Tibial nerve (tissue), 4 donors: Measurements from ENCODE around the gene CACNA1B. TPM values are rescaled to one million over a fixed set of nuclear protein-coding genes. Genes with fewer than 3 reads are reported as not detected.

Experiments
- DNase-seq, 2 donors: peaks; one replicate each; pipeline ENCODE4 v3.0.0-alpha.2; 2019; ENCODE audit warnings: low spot score in 2 of 2
- H3K27ac ChIP-seq, 4 donors: fragments of 200-600 bp; sonication (generic) in 3 of 4; one replicate each; pipeline ENCODE4 v1.5.1; 2017 to 2019; ENCODE audit warnings: mild to moderate bottlenecking in 1 of 4
- H3K27me3 ChIP-seq, 2 donors: fragments of 200-600 bp; sonication (generic) in 1 of 2; one replicate each; pipeline versions ENCODE4 v1.5.1 to v1.6.0; 2017 to 2019
- H3K36me3 ChIP-seq, 3 donors: fragments of 200-600 bp; sonication (generic); one replicate each; pipeline ENCODE4 v1.5.1; 2018 to 2019
- H3K4me1 ChIP-seq, 4 donors: fragments of 200-600 bp; sonication (generic) in 3 of 4; one replicate each; pipeline ENCODE4 v1.5.1; 2017 to 2019
- H3K4me3 ChIP-seq, 4 donors: fragments of 200-600 bp; sonication (generic) in 3 of 4; one replicate each; pipeline ENCODE4 v1.5.1; 2017 to 2019; ENCODE audit warnings: mild to moderate bottlenecking in 1 of 4, moderate library complexity in 1 of 4
- H3K9me3 ChIP-seq, 4 donors: fragments of 200-600 bp; sonication (generic) in 3 of 4; one replicate each; pipeline ENCODE4 v1.5.1; 2017 to 2019
- CTCF ChIP-seq, 5 experiments: fragments of 200-600 bp in 3 of 5; fragments of 450-650 bp in 2 of 5; sonication (generic) in 3 of 5; IDR thresholded peaks; one replicate each; pipeline ENCODE4 v1.5.1; 2016 to 2019; ENCODE audit warnings: antibody characterized with exemption in 5 of 5, mild to moderate bottlenecking in 3 of 5, moderate library complexity in 2 of 5
- EP300 ChIP-seq, 2 donors: sonication (generic); formaldehyde crosslinking; IDR thresholded peaks; one replicate each; pipeline ENCODE4 v1.6.1; 2017; ENCODE audit warnings: antibody characterized with exemption in 2 of 2, mild to moderate bottlenecking in 1 of 2
- POLR2A ChIP-seq, 2 donors: fragments of 450-650 bp; IDR thresholded peaks; one replicate each; pipeline ENCODE4 v1.6.1; 2017; ENCODE audit warnings: antibody characterized with exemption in 2 of 2, mild to moderate bottlenecking in 2 of 2, moderate library complexity in 2 of 2
- WGBS, 2 donors: methylation state at CpG; one replicate each; pipeline ENCODE4 v1.1.5; 2018; 5-methylcytosine and 5-hydroxymethylcytosine counted together
- total RNA-seq, 4 donors: library from RNA; depleted of rRNA; stranded (reverse); fragments of >200 nt; gene quantifications; one replicate each; pipeline ENCODE4 v1.1.0, GENCODE V29; 2016

CACNA1B gene
- total RNA-seq, 4 donors from 2014 or later = under 0.01 TPM; not detected in 2

- H3K4me1 ChIP-seq = no peaks in the 10 kb centered on the region
- H3K27me3 ChIP-seq = no peaks in the 10 kb centered on the region
- H3K9me3 ChIP-seq = no peaks in the 10 kb centered on the region
- no peak for DNase-seq
- H3K27ac ChIP-seq = no peak overlapping the region
- no peaks in the 10 kb centered on the region for H3K36me3 ChIP-seq
- H3K4me3 ChIP-seq = no peak overlapping the region
- TF ChIP-seq POLR2A (IDR thresholded peaks at IDR 0.05) = no peak
- TF ChIP-seq CTCF (IDR thresholded peaks at IDR 0.05) = no peak
- TF ChIP-seq EP300 (IDR thresholded peaks at IDR 0.05) = no peak
These were observed 92.5 kb downstream of the CACNA1B start for GRCh38 chr9:137970098-137970497.

DNA sequence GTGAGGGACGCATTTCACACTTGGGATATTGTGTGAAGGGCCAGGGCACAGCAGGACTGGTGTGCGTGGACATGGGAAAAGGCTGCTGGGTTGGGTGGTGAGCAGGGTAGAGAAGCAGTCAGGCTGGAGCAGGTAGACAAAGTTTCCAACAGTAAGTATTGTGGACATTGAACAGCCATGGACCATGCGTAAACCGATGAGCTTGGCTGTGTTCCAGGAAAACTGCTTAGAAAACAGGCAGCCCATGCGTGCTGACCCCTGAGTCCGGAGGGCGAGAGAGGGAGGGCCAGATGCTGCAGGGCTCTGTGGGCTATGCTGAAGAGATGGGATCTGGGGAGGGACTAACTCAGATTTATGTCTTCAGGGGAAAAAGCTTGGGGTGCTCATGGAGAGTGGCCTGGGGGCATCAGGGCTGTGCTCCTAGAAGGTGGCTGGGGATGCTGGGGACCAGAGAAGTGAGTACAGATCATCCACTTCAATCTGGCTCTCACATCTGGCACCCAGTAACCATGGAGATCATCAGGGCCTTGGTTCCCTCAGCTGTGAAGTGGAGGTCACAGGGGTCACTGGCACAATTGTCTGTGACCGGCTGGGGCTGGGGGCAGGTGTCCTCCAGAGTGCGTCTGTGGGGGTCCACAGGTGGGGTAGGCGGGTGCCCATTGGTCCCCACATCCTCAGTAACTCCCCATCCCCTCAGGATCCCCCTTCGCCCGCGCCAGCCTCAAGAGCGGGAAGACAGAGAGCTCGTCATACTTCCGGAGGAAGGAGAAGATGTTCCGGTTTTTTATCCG lies 93.3 kb downstream of the CACNA1B start:
- Histone ChIP-seq H3K27ac (no peak overlapping the region), H3K9me3 (no peaks in the 10 kb centered on the region), H3K36me3 (no peaks in the 10 kb centered on the region), H3K4me1 (no peaks in the 10 kb centered on the region), H3K27me3 (no peaks in the 10 kb centered on the region), H3K4me3 (no peak overlapping the region)
- TF ChIP-seq POLR2A (IDR thresholded peaks at IDR 0.05) = no peak
- no peak for TF ChIP-seq CTCF (IDR thresholded peaks at IDR 0.05)
- TF ChIP-seq EP300 (IDR thresholded peaks at IDR 0.05) = no peak
- WGBS, 2 donors = 64 to 69% methylated on average over 18 of the region's 18 CpGs
- no peak for DNase-seq

DNA sequence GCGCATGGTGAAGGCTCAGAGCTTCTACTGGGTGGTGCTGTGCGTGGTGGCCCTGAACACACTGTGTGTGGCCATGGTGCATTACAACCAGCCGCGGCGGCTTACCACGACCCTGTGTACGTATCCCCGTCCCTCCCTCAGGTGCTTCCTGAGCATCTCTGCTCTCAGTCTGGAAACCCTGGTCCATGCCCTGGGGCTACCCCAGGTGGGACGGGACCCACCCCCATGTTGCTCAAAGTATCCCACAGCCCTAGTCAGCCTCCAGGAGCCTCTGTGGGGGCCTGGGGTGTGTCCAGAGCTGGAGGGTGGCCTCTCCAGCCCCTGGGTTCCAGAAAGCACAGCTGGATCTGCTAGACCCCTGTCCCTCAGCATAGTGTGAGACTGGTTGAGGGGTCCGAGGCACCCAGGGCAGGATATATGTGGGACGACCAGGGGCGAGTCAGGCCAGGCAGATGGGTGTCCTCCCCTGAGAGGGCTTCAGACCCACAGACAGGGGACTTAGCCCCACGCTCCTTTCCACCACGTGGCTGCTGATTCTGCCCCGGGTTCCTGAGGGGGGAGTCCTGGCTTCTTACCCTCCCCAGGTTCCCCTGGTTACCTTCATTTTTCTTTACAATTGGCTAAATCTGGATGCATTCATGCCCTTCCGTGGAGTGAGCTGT lies 94.0 kb downstream of the CACNA1B start:
- H3K27me3 ChIP-seq = no peaks in the 10 kb centered on the region
- DNase-seq = no peak
- TF ChIP-seq EP300 (IDR thresholded peaks at IDR 0.05) (no peak), CTCF (IDR thresholded peaks at IDR 0.05) (no peak), POLR2A (IDR thresholded peaks at IDR 0.05) (no peak)
- H3K4me1 ChIP-seq = no peaks in the 10 kb centered on the region
- H3K4me3 ChIP-seq = no peak overlapping the region
- H3K27ac ChIP-seq = no peak overlapping the region
- WGBS, 2 donors = 89% methylated on average over 16 of the region's 16 CpGs
- no peaks in the 10 kb centered on the region for H3K36me3 ChIP-seq
- no peaks in the 10 kb centered on the region for H3K9me3 ChIP-seq

DNA sequence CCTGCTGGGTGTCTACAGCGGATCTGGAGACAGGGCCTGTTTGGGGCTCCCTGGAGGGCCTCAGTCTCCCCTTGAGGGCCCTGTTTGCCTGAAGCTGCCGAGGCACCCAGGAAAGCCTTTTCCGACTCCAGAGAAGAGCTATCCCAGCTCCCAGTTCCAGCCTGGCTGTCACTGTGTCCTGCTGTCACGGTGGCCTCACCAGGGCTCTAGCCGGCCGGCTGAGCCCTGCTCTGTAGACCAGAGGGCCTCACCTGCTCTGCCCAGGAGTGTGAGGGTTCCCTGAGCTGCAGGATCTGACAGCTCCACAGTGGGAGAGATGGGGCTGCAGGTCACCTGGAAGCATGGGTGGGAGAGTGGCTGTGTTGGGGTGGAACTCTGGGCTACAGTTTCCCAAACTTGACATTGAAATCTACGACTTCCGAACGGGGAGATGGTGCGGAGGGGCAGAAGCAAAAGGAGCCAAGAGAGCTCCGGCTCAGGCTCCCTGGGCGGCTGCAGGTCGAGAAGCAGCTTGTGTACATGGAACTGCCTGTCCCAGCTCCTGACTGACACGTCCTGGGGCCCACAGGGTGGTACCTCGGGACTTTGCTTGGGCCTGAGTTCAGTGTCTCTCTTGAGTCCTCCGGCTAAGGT lies 94.9 kb downstream of the CACNA1B start:
- Histone ChIP-seq H3K36me3 (no peaks in the 10 kb centered on the region), H3K4me1 (no peaks in the 10 kb centered on the region), H3K27ac (no peak overlapping the region), H3K27me3 (no peaks in the 10 kb centered on the region), H3K9me3 (no peaks in the 10 kb centered on the region), H3K4me3 (no peak overlapping the region)
- DNase-seq = no peak
- TF ChIP-seq CTCF (IDR thresholded peaks at IDR 0.05) = no peak
- TF ChIP-seq EP300 (IDR thresholded peaks at IDR 0.05) = no peak
- no peak for TF ChIP-seq POLR2A (IDR thresholded peaks at IDR 0.05)
- 85 to 86% methylated on average over 13 of the region's 16 CpGs for WGBS, 2 donors

DNA sequence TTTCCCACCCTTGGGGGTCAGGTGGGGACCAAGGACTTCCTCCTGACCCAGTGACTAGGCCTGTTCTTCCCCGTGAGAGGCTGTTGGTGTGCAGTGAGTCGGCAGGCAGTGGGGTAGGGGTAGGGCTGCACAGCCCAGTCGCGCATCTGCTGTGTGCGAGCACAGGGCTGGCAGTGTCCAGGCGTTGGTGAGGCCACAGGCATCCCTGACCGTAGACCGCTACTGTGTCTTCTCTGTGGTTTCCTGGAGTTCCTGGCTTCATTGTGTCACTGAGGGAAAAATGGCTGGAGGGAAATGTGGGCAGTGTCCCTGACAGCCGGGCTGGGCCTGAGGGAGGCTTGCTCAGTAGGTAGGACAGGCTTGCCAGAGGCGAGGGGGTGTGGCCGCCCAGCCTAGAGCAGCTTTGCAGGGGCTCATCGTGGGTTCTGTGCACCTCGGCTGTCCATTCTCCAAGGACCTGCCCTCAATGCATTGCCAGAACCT lies 95.4 kb downstream of the CACNA1B start:
- Histone ChIP-seq H3K36me3 (no peaks in the 10 kb centered on the region), H3K4me3 (no peak overlapping the region), H3K4me1 (no peaks in the 10 kb centered on the region), H3K27me3 (no peaks in the 10 kb centered on the region), H3K9me3 (no peaks in the 10 kb centered on the region), H3K27ac (no peak overlapping the region)
- WGBS, 2 donors = 81 to 82% methylated on average over 13 of the region's 13 CpGs
- TF ChIP-seq POLR2A (IDR thresholded peaks at IDR 0.05) (no peak), CTCF (IDR thresholded peaks at IDR 0.05) (no peak), EP300 (IDR thresholded peaks at IDR 0.05) (no peak)
- no peak for DNase-seq
